ENCODE results near the gene ENSA.
"Not testable (repeated sequence)": the region's sequence is repeated elsewhere in the genome, so short reads cannot be mapped to it uniquely, and the experiment has no call there.

Gene ENSA, protein sequence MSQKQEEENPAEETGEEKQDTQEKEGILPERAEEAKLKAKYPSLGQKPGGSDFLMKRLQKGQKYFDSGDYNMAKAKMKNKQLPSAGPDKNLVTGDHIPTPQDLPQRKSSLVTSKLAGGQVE
- total RNA-seq = 149 to 153 reads per million in 2 donors

DNA sequence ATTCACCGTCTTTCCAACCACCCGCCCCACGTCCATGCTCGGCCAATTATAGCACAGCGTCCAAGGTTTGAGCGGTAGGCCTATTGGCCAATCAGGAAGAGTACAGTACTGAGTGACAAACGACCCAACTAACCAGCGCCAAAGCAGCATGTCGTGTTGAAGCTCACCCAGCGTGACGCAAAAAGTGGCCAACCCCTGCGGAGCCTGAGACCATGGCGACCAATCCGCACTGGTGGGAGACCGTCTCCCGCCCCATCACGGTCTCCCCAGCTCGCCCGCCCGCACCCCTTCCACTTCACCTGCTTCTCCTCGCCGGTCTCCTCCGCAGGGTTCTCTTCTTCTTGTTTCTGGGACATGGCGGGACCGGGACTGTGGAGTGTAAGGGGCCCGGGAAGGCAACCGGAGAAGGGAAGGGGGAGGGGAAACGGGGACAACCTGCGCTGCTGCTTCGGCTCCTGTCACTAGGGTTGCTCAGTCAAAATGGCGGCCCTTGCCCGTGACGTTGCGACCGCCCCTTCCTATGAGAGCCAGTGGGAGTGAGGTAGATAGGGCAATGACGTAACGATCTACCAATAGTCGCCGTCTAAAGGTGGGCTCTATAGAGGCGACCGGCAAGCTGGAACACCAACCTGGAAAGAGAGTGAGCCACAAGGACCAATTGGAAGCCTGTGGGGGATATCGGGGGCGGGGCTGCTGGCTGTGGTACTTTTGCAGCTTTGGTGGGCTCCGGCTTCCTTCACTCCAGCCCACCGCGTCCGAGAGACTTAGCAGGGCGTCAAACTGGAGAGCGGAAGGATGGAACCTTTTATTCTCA is at the start of gene ENSA:
ENSA (minus strand) TSS at position 498 of the 814 bp plus-strand sequence; CDS start at position 356, 142 bp downstream.
- DNase-seq = peak; percentile 90

DNA sequence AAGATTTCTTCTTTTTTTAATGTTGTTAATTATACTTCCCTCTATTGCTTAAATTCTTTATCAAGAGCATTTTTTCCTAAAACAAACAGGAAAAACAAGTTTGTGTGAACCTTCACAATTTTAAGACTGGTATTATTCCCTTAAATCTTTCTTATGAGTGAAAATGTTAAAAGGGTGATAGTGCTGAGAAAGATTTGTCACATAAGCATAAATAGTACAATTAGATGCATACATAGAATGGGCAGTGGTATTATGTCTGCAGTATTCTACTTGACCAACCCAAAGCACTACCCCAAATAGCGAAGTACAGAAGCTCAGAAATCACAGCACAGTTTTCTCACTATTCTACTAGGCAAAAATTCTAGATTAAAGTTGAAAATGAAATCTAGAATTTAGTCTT is 49.6 kb upstream of the ENSA start:
- no peak for DNase-seq

DNA sequence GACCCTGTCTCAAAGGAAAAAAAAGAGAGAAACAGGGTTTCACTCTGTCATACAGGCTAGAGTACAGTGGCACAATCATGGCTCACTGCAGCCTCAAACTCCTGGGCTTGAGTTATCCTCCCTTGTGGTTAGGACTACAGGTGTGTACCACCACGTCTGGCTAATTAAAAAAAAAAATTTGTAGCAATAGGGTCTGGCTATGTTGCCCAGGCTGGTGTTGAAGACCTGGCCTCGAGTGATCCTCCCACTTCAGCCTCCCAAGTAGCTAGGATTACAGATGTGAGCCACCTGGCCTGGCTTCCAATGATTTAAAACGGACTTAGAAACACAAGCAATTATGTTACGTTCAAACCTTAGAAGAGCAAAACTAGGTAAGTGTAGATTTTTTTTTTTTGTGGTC is 45.5 kb upstream of the ENSA start:
- no peak for DNase-seq

DNA sequence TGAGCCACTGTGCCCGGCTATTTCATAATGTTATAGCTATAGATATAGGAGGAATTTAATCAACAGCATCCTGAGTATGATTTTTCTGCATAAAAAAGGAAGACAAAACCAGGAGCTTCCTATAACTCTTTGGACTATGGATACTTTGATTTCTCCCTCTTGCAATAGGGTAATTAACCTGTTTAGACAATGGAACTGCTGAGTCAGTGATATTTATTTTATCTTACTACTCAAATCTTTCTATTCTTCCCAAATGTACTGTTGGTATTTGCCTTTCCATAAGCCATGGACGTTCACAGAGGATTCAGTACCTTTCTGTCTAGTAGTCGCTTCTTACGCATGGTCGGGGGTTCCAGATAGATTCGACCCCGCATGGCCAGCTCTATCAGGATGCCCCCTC is 33.9 kb upstream of the ENSA start:
- DNase-seq = no peak

DNA sequence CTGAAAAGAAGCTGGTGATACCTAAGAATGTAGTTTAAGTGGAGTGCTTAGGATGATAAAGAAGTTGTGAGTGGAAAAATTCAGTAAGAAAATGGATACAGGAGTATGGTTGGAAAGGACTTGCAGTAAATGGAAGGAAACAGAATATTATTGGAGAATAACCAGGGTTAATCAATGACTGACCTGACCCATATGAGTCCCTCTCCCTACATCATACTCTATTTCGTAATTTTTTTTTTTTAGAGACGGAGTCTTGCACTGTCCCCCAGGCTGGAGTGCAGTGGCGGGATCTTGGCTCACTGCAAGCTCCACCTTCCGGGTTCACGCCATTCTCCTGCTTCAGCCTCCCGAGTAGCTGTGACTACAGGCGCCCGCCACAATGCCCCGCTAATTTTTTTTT is 33.4 kb upstream of the ENSA start:
- DNase-seq = no peak

DNA sequence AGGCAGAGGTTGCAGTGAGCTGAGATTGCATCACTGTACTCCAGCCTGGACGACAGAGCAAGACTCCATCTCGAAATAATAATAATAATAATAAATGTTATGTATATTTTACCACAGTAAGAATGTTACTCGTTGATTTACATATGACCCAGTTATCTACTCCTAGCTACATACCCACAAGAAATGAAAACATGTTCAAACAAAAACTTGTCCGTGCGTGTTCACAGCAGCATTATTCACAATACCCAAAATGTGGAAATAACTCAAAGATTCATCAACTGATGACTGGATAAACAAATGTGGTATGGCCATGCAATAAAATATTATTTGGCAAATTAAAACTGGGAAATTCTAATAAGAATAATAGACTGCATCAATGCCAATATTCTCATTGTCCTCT is 31.7 kb upstream of the ENSA start:
- DNase-seq = no peak

DNA sequence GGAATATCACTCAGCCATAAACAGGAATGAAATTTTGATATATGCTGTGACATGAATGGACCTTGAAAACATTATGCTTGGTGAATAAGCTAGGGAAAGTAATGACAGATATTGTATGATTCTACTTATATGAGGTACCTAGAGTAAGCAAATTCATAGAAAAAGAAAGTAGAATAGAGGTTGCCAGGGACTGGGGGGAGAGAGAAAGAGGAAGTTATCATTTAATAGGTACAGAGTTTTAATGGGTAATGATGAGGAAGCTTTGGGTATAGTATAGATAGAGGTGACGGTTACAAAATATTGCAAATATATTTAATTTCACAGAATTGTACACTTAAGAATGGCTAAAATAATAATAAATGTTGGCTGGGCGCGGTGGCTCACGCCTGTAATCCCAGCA is 31.2 kb upstream of the ENSA start:
- DNase-seq = no peak

DNA sequence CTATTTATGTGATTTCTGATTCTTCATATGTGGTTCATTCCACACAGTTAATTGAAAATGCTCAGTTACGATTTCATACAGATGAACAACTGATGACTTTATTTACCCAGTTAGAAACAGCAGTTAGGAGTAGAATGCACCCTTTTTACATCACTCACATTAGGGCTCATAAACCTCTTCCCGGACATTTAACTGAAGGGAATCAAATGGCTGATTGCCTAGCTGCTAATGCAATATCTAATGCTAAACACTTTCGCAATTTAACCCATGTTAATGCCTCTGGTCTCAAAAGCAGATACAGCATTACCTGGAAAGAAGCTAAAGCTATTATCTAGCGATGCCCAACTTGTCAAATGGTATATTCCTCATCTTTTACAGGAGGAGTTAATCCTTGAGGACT is 27.7 kb upstream of the ENSA start:
- not testable (repeated sequence) for DNase-seq

DNA sequence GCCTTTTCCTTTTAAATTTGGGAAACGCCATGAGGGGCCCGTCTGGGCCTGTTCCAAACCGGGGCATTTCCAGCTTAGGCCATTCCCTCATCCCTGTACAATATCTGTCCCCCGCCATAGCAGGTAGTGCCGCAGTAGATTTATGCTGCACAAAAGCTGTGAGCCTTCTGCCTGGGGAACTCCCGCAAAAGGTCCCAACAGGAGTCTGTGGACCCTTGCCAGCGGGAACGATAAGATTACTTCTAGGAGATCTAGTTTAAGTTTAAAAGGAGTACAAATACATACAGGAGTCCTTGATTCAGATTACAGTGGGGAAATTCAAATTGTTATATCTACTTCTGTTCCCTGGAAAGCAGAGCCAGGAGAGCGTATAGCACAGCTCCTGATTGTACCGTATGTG is 25.2 kb upstream of the ENSA start:
- not testable (repeated sequence) for DNase-seq

DNA sequence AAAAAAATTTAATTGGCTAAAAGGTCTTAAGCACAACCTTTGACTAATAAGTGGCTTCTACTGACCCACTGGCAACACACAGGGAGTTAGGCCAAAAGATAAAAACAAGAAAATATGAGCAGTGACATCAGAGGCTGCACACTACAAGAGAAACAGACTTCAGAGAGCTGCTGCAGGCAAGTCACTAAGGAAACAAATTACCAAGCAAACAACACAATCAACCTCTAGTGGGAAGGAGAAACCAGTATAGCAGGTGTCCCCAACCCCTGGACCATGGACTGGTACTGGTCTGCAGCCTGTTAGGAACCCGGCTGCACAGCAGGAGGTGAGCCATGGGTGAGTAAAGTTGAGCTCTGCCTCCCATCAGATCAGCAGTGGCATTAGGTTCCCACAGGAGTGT is 20.8 kb upstream of the ENSA start:
- DNase-seq = no peak

DNA sequence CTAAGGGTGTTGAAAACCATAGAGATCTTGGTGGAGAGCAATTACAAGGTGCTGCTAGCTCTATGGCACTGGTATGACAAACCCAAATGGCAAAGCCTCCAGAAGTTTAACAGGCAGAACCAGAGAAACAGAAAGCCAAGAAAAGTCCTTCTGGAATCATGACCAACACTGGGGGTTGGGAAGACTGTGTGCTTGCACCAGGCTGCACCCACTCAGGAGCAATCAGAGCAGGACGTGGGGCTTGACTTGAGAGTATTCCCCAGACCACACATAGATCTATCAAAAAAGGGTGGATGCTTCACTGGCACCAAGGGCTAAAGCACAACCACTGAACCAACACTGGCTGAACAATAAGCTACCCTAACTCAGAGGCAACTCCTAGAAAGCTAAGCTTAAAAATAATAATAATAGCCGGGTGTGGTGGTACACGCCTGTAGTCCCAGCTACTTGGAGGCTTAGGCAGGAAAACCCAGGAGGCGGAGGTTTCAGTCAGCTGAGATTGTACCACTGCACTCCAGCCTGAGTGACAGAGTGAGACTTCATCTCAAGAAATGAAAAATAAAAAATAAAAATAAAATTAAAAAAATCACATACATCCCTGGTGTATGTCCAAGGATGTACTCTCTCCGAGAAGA is 20.1 kb upstream of the ENSA start:
- no peak for DNase-seq

DNA sequence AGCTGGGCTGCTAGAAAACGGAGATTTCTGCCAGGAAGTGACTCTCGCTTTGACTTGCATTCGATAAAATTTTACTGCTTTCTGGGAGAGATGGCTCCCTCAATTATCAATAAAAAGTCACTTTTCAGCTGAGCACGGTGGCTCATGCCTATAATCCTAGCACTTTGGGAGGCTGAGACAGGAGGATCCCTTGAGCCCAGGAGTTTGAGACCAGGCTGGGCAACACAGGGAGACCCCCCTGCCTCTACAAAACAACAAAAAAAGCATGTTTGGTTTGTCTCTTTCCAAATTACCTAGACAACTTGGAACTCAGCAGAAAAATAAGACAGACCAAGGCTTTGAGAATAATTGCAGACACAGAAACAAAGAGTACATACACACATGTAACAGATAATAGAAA is 12.9 kb upstream of the ENSA start:
- DNase-seq = no peak

DNA sequence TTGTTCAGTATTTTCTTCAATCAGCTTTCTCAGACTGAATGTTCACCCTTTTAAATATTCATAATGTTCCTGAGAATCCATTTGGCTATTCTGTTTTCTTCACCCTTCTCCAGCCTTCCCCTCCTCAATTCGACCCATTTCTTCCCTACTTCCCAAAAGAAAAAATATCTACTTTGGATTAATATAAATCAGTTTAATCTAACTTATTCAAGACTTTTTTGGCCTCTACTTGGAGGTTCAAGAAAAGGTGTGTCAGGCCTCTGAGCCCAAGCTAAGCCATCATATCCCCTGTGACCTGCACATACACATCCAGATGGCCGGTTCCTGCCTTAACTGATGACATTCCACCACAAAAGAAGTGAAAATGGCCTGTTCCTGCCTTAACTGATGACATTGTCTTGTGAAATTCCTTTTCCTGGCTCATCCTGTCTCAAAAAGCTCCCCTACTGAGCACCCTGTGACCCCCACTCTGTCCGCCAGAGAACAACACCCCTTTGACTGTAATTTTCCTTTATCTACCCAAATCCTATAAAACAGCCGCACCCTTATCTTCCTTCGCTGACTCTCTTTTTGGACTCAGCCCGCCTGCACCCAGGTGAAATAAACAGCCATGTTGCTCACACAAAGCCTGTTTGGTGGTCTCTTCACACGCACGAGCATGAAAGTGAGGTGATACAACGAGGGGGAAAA is 11.9 kb upstream of the ENSA start:
- not testable (repeated sequence) for DNase-seq

DNA sequence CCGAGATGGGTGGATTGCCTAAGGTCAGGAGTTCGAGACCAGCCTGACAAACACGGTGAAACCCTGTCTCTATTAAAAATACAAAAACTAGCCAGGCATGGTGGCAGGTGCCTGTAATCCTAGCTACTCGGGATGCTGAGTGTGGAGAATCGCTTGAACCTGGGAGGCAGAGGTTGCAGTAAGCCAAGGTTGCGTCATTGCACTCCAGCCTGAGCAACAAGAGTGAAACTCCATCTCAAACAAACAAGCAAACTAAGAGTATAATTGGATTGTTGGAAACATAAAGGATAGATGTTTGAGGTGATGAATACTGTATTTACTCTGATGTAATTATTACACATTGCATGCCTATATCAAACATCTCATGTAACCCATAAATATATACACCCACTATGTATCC is 9.0 kb upstream of the ENSA start:
- not testable (repeated sequence) for DNase-seq

DNA sequence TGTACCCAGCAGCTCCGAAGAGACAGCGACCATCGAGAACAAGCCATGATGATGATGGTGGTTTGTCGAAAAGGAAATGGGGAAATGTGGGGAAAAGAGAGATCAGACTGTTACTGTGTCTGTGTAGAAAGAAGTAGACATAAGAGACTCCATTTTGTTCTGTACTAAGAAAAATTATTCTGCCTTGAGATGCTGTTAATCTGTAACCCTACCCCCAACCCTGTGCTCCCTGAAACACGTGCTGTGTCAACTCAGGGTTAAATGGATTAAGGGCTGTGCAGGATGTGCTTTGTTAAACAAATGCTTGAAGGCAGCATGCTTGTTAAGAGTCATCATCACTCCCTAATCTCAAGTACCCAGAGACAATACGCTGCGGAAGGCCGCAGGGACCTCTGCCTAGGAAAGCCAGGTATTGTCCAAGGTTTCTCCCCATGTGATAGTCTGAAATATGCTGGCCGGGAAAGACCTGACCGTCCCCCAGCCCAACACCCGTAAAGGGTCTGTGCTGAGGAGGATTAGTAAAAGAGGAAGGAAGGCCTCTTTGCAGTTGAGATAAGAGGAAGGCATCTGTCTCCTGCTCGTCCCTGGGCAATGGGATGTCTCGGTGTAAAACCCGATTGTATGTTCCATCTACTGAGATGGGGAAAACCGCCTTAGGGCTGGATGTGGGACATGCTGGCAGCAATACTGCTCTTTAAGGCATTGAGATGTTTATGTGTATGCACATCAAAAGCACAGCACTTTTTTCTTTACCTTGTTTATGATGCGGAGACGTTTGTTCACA is 5.6 kb upstream of the ENSA start:
- not testable (repeated sequence) for DNase-seq

DNA sequence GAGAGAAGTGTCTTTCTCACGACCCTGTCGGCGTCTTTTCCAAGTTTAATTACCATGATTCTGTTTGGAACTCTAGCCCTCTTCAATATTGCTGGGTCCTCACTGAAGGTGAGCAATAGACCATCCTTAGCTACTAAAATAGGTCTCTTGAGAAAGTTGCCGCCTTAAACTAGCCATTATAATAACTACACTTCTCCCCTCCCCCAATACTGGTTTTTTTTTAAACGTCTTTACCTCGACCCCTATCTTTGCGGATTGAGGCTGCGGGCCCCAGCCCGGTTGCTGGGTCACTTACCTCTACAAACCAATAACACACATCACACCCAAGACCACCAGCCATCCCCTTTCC is 672 bp downstream of the ENSA start:
- no peak for DNase-seq

DNA sequence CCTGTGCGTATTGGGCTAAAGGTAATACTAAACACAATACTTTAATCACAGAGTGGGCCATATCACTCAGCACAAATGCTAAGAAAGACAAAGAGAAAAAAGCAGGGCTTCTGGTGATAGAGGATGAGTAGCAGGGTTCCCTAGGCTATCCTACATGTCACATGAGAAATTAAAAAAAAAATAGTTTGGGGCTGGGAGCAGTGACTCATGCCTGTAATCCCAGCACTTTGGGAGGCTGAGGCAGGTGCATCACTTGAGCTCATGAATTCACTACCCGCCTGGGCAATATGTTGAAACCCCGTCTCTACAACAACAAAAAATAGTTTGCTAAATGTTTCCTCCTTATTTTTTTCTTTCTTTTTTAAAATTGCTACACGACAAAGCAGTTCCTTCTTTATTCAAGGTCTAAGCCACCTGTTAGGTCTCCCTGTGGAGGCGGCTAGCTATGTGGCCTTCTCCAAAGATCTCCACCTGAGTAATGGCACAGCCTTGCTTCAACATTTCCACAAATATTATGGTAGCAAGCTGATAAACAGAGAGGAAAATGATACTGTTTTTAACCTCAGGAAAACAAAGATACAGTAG is 1.5 kb downstream of the ENSA start:
- no peak for DNase-seq

DNA sequence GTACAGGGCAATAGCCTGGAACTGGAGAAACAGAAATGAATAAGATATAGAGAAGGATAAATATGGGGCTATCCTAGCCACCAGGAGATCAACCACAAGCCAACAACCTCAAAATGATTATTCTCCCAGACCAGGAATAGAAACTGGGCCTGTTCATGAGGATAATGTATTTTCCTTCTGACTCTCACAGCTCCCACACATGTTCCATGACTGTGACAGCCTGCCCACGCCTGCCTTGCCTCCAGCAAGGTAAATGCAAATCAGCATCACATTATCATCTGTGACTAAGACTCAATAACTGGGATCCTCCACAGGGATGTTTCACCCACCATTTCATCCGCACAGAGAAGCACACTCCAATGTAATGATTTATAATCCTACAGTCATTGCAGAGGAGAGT is 3.3 kb downstream of the ENSA start:
- no peak for DNase-seq

DNA sequence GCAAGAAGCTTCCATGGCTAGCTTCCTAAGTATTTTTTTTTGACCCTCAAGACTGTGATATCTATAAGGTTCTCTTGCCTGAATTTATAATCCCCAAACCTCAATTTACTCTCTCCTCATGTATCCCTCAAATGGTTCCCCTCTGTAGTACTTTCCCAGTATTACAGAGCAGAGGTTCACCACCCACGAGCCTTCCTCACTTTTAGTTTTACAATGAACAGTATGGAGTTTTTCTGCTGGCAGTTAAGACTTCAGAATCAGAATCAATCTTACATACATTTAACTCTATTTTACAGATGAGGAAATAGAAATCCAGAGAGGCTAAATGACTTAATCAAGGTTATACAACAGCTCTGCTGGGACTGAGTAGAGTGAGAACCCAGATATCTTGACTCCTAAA is 4.9 kb downstream of the ENSA start:
- not testable (repeated sequence) for DNase-seq

DNA sequence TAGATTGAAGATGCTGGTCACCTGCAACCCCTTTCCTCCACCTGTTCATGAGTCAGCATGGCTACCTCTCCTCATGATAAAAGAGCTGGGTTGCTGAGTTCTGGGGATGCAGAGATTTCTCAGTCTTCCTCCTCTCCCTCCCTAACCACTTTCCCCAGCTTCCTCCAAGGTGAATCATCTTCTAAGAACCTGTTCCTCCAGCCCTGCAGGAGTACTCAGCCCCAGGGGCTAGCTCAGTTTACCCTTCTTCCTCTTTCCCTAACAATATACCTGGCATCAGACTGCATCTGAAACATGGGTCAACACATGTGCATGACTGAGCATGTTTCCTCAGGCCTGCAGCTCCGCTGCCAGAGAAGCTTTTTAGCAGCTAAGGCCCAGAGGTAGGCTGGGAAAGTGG is 5.3 kb downstream of the ENSA start:
- not testable (repeated sequence) for DNase-seq

DNA sequence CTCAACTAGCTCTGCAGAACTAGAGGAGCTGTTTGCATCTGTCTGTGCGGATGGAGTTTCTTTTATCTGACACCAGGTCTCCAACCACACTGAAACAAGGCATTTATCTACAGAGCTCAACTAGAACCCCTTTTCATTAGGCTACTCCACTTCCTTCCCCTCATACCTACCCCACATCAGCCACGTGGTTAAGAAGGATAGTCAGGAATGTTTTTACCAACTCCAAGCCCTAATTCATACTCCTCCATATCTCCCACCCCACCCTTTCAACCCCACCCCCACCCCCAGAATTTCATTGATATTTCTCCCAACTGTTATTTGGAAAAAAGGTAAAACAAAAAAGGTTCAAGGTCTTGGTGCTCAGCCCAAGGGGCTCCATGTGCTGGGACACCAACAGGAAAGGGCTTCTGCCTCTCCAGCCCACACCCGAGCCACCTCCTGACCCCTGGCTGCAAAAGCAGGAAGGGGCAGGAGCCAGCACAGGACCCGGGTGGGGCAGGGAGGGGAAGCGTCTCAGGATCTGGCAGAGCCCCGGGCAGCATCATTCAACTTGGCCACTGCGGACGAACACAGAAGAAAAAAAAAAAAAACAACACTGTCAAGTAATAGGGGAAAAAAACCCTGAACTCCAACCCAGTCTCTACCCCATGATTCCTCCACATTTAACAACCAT is 7.0 kb downstream of the ENSA start:
- no peak for DNase-seq
